Spinal cord (tissue), 10 donors: ENCODE results near the gene CDHR1. TPM values are rescaled to one million over a fixed set of nuclear protein-coding genes. Genes with fewer than 3 reads are reported as not detected.
A peak's percentile ranks its signal among the peaks of the same experiment; 100 is the strongest.
"Not testable (repeated sequence)": the region's sequence is repeated elsewhere in the genome, so short reads cannot be mapped to it uniquely, and the experiment has no call there.

Experiments
- DNase-seq, 6 donors: peaks; one replicate each; pipeline versions ENCODE4 v3.0.0 to v3.0.0-alpha.2; 2013 to 2015; ENCODE audit warnings: low spot score in 6 of 6, low read depth in 4 of 6
- H3K27ac ChIP-seq: one replicate; pipeline ENCODE4 v1.5.1; 2013; ENCODE audit warnings: low read depth, low read length, control low read depth
- H3K27me3 ChIP-seq: one replicate; pipeline ENCODE4 v1.6.1; 2013; ENCODE audit warnings: low read length; ENCODE audit not compliant: control insufficient read depth, insufficient read depth
- H3K36me3 ChIP-seq: one replicate; pipeline ENCODE4 v1.6.1; 2013; ENCODE audit warnings: low read length; ENCODE audit not compliant: control insufficient read depth, insufficient read depth
- H3K4me1 ChIP-seq: one replicate; pipeline ENCODE4 v1.6.1; 2013; ENCODE audit warnings: low read length; ENCODE audit not compliant: control insufficient read depth, insufficient read depth
- H3K4me3 ChIP-seq: one replicate; pipeline ENCODE4 v1.5.1; 2013; ENCODE audit warnings: low read depth, low read length, control low read depth
- H3K9me3 ChIP-seq: one replicate; pipeline ENCODE4 v1.6.1; 2013; ENCODE audit warnings: low read length; ENCODE audit not compliant: control insufficient read depth, insufficient read depth
- WGBS: methylation state at CpG from one replicate; pipeline ENCODE4 v1.1.5; 2013; ENCODE audit warnings: missing lambda C conversion rate; ENCODE audit not compliant: insufficient coverage; 5-methylcytosine and 5-hydroxymethylcytosine counted together
- polyA plus RNA-seq, 2 donors: library from polyadenylated mRNA; unstranded; fragments of 120-200 nt; gene quantifications; one replicate each; pipeline ENCODE4 v1.2.1, GENCODE V29; 2013; ENCODE audit not compliant: insufficient read length in 2 of 2
- total RNA-seq, 2 donors: library from RNA; depleted of rRNA in 1 of 2; stranded (reverse); fragments of 120-200 nt in 1 of 2; fragments of >200 nt in 1 of 2; gene quantifications; one replicate each; pipeline versions ENCODE4 v1.2.3 to v1.2.4, GENCODE V29; 2013 to 2014
- donor health status: healthy.

CDHR1 gene
- total and polyA plus RNA-seq, 4 donors, result 4.7 to 14.1 (median 8.3) TPM

- no peak for DNase-seq
- 94% methylated on average over 9 of the region's 9 CpGs for WGBS
- Histone ChIP-seq H3K27me3 (no peaks in the 10 kb centered on the region), H3K9me3 (no peaks in the 10 kb centered on the region), H3K36me3 (no peaks in the 10 kb centered on the region), H3K4me1 (peaks cover 16% of the 10 kb centered on the region), H3K4me3 (no peak overlapping the region), H3K27ac (no peak overlapping the region)
These were observed 21.6 kb upstream of the CDHR1 start for GRCh38 chr10:84172467-84173356.

- Histone ChIP-seq H3K9me3 (no peaks in the 10 kb centered on the region), H3K4me3 (no peak within 1 kb of the TSS), H3K36me3 (no peaks in the 10 kb centered on the region), H3K27me3 (no peaks in the 10 kb centered on the region), H3K4me1 (peaks cover 17% of the 10 kb centered on the region), H3K27ac (no peak within 1 kb of the TSS)
- WGBS, result 100% methylated on average over 2 of the region's 2 CpGs
- no peak for DNase-seq
These were observed 20.8 kb upstream of the CDHR1 start, which contains the start of gene GPR15LG for GRCh38 chr10:84173501-84173929. Gene GPR15LG, plus strand, starts transcription at chr10:84173801. Its CDS starts 51 bp downstream, at chr10:84173852.

DNA sequence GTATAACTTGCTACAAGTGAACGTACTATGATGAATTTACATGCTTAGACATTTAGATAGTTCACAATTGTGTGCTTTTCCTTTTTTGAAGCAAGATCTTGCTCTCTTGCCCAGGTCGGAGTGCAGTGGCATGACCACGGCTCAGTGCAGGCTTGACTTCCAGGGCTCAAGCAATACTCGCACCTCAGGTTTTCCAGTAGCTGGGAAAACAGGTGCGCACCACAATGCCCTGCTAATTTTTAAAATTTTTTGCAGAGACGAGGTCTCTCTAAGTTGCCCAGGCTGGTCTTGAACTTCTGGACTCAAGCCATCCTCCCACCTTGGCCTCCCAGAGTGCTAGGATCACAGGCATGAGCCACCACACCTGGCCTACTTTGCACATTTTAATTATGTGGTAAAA lies 18.9 kb upstream of the CDHR1 start:
- WGBS, result 98% methylated on average over 6 of the region's 6 CpGs
- Histone ChIP-seq H3K27ac (no peak overlapping the region), H3K4me1 (peaks cover 24% of the 10 kb centered on the region), H3K9me3 (no peaks in the 10 kb centered on the region), H3K36me3 (no peaks in the 10 kb centered on the region), H3K27me3 (no peaks in the 10 kb centered on the region), H3K4me3 (no peak overlapping the region)
- DNase-seq, result no peak

DNA sequence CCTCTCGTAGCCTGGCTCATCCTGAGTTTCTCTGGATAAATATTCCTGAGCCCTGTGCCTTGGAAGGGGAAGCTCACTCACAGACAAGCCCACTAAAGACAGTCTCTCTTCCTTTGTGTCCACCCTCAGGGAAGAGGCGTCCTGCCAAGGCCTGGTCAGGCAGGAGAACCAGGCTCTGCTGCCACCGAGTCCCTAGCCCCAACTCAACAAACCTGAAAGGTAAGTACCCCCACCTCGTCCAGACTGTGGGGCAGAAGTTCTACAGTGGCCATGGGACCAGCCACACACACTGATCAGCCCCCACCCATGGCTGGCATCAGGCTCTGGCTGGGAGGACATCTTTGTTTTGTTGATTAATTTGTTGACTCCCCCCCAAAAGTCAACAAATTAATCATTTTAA lies 18.0 kb upstream of the CDHR1 start:
- no peak overlapping the region for H3K4me3 ChIP-seq
- H3K4me1 ChIP-seq, result peaks cover 24% of the 10 kb centered on the region
- H3K9me3 ChIP-seq, result no peaks in the 10 kb centered on the region
- DNase-seq, result no peak
- H3K36me3 ChIP-seq, result no peaks in the 10 kb centered on the region
- 87% methylated on average over 3 of the region's 4 CpGs for WGBS
- no peaks in the 10 kb centered on the region for H3K27me3 ChIP-seq
- no peak overlapping the region for H3K27ac ChIP-seq

DNA sequence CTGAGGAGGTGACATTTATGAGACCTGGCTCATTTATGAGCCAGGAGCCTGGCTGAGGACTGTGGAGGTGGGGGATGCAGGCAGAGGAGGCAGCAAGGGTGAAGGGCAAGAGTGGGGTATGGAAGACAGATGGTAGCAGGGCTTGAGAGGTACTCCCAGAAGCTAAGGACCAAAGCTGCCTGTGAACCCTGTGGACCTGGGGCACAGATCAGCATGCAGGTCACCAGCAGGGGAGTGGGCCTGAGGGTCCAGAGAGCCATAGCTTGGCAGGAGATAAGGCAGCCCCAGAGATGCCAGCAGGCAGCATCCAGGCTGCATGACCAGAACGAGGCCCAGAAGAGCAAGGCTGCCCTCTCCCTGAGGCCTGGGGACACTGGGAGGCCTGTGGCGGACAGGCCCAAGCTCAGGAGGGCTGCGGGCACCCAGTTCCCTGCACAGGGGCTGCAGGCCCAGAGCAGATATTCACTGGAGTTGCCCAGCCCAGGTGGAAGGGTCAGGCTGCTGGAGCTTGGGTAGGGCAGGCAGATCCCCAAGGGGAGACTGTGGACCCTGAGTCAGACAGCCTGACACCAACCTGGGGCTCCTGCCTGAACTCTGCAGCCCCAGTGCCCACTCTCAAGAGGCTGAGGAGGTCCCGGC lies 17.4 kb upstream of the CDHR1 start:
- 94% methylated on average over 3 of the region's 4 CpGs for WGBS
- H3K4me1 ChIP-seq, result peaks cover 21% of the 10 kb centered on the region
- no peak overlapping the region for H3K4me3 ChIP-seq
- H3K27ac ChIP-seq, result no peak overlapping the region
- no peaks in the 10 kb centered on the region for H3K36me3 ChIP-seq
- DNase-seq, result no peak
- no peaks in the 10 kb centered on the region for H3K27me3 ChIP-seq
- no peaks in the 10 kb centered on the region for H3K9me3 ChIP-seq

- H3K36me3 ChIP-seq, result no peaks in the 10 kb centered on the region
- 83% methylated on average over 4 of the region's 8 CpGs for WGBS
- no peaks in the 10 kb centered on the region for H3K27me3 ChIP-seq
- H3K4me3 ChIP-seq, result no peak overlapping the region
- peaks cover 21% of the 10 kb centered on the region for H3K4me1 ChIP-seq
- DNase-seq, result peak in 1 of 6 donors; percentile 29
- no peaks in the 10 kb centered on the region for H3K9me3 ChIP-seq
- H3K27ac ChIP-seq, result no peak overlapping the region
These were observed 16.7 kb upstream of the CDHR1 start for GRCh38 chr10:84177541-84178141.

DNA sequence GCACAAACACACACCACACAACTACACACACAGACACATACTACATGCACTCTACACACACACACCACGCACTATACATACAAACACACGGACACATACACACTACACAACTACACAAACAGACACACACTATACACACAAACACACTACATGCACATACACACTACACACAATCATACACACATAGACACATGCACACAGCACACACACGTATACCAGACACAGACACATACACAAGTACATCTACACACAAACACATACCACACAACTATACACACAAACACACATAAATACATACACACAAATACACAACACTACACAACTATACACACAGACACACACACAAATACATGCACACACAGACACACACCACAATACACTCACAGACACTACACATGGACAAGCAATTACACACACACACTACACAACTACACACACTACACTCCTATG lies 16.2 kb upstream of the CDHR1 start:
- 94% methylated on average over 3 of the region's 3 CpGs for WGBS
- Histone ChIP-seq H3K4me3 (no peak overlapping the region), H3K27ac (no peak overlapping the region), H3K27me3 (no peaks in the 10 kb centered on the region), H3K4me1 (peaks cover 21% of the 10 kb centered on the region), H3K36me3 (no peaks in the 10 kb centered on the region), H3K9me3 (no peaks in the 10 kb centered on the region)
- DNase-seq, result no peak

DNA sequence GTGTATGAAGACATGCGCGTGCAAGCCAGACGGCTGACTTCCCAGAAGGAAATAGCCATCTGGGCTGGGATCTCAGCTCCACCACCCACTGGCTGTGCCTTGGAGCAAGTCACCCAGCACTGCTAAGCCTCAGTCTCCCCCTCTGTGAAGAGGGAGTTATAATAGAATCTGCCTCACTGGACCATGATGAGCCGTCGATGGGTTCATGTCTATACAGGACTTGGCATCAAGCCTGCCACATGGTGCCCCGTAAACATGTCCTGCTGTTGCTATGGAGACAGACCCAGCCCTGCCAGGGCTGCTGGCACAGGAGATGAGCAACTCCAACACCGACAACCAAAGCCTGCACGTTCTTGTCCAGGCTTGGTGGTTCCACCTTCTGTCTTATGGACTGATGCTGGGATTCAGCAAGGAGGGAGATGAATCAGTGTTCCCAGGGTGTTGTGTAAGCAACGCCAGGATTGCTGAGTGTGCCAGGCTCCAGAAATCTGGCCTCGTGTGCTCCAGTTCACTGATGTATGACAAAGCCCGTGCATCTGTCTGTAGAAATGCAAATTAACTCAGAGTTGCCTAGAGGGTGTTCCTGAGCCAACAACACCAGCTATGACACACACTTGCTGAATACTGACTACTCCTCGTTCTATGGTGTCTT lies 15.2 kb upstream of the CDHR1 start:
- H3K4me1 ChIP-seq, result peaks cover 21% of the 10 kb centered on the region
- WGBS, result 16% methylated on average over 10 of the region's 12 CpGs
- H3K27ac ChIP-seq, result no peak overlapping the region
- no peak overlapping the region for H3K4me3 ChIP-seq
- peak; percentile 29 to 91 (median 52) for DNase-seq
- no peaks in the 10 kb centered on the region for H3K36me3 ChIP-seq
- no peaks in the 10 kb centered on the region for H3K27me3 ChIP-seq
- no peaks in the 10 kb centered on the region for H3K9me3 ChIP-seq

GRCh38 chr10:84180386-84180785 lies 14.0 kb upstream of the CDHR1 start:
- 89% methylated on average over 13 of the region's 22 CpGs for WGBS

More at GRCh38 chr10:84180386-84180785, 14.0 kb upstream of the CDHR1 start:
- H3K27ac ChIP-seq, H3K27me3 ChIP-seq, DNase-seq, H3K4me3 ChIP-seq, H3K36me3 ChIP-seq, H3K9me3 ChIP-seq: not testable (repeated sequence)
- peaks cover 21% of the 10 kb centered on the region for H3K4me1 ChIP-seq
